GDM1 (cell line): ENCODE measurements around the gene ARHGAP24.

Experiments used
- DNase-seq: peaks from one replicate; lab custom pipeline; 2025; lab: John Stamatoyannopoulos, UW

The ARHGAP24 gene

DNA sequence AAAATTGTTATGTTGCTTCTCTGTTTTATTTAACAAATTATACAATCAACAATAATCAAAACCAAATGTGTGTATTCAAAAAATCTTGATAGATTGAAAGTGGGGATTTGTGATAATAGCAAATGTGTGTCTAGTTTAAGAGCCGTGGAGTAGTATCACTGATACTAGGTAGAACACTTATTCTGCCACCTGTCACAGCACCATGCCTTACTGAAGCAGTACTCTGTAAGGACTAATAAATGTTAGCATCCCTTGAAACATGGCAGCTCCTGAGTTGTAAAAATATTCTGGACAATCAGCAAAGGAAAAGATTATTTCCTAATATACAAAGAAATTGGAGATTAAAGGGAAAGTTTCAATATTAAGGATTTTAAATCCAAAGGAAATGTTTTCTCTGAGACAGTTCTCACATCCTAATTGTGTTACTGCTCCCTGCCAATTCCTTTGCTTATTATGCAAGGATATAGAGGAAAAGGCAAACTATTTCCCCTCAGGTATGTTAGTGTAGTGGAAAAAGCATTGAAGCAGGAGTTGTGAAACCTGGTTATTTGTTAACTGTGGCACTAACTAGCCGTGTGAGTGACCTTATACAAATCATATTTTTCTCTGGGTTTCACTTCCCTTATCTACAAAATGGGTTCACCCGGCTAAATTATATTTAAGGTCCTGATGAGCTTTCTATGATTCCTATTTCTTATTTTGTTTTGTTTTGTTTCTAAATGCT is 303.1 kb downstream of the ARHGAP24 start:
- DNase-seq = no peak

DNA sequence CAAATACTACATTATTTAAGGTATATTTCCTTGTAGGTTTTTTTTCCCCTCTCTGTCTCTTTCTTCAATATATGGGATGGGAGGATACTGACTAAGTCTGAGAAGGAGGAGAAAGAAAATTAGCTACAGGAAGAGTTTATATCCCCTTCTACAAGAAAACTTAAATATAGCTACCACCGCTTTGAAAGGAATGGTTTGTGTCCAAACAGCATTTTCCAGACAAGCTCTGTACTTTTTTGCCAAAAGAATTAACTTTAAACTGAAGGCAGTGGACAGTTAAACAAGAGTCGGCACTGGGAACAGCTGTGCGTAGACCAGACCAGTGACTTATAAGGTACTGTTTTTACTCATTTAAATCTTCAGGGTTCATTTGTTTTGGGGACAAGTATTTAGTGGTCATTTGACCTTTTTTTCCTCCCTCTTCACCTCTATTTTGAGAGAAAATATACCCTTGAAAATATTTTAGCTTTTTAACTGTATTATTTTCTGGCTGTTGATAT is 303.7 kb downstream of the ARHGAP24 start:
- no peak for DNase-seq

DNA sequence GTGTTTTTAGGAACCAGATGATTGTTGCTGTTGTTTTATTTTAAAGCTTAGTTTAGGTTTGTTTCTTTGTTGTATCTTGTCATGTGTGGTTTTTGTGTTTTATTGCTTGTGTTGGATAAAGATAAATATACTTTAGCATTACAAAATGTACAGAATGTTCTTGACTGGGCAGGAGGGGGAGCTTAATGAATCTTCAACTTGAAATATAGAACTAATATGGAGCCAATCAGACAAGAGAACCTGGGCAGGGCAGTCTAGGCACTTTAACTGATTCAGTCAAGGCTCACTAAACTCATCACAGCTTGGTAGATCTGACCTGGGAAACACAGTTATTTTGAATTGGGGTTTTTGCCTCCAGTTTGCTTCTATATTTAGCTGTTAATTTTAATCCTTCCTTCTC is 304.2 kb downstream of the ARHGAP24 start:
- DNase-seq = no peak

DNA sequence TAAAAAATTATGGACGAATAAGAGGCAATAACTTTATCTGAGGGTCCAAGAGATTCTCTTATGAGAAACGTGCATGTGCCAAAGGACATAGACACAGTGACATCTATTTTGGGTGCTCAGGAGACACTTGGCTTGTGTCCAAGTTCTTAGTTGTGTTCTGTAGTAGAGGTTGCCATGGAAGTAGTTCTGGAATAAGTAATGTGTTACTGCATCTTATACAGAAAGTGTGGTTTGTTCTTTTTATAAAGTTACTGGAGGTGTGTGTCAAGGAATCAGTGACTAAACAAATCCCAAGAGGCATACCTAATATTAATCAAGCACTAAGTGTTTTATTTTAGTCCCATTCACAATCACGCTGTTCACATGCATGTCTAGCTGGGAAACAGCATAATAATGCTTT is 305.7 kb downstream of the ARHGAP24 start:
- no peak for DNase-seq

DNA sequence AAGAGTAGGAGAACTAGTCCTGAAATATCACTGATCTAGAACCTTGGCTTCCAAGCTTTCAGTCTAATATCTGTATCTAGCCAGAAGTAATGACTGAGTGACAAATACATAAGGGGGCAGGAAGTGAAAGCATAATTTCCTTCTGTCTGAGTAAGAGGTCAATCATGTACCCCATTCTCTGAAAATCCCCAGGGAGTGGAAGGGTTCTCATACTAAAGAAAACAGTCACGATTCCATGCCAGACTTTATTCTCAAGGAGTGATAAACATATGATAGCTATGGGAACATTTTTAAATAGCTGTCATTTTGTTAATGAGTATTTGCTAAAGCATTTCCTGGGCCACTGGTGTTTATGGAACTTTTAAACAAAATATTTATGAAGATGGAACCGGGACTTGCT is 308.5 kb downstream of the ARHGAP24 start:
- DNase-seq = no peak

DNA sequence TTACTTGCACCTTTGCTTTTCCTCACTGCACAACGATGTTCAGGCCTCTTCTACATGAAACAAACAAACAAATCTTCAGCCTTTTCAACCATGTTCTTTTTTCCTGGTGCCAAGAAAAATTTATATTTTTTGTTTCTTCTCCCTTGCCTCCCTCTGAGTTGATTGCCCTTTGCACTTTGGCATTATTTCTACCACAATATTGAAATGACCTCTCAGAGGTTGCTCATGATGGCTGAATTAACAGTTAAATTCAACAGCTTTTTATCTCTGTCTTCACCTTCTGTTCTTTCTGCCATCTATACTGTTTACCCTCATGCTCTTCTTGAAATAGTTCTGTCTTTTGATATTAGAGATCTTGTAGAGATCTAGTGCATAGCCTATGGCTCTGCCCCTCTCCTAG is 308.9 kb downstream of the ARHGAP24 start:
- no peak for DNase-seq

DNA sequence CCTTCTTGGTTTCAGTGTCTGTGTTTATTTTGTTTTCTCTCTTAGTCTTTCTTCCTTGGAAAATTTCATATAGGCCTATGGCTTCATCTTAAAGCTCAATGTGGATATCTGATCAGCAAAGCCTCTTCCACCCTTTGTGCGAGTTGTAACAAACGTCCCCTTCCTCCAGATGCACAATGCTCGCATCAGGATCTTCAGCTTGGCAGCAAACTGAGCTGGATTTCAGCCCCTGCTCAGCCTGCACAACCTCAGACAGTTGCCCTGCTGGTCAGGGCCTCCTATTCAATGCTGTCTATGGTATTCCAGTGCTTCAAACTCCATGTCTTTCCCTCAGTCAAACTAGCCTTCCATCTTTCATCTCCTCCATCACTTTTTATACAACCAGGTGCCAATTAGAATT is 309.4 kb downstream of the ARHGAP24 start:
- no peak for DNase-seq

DNA sequence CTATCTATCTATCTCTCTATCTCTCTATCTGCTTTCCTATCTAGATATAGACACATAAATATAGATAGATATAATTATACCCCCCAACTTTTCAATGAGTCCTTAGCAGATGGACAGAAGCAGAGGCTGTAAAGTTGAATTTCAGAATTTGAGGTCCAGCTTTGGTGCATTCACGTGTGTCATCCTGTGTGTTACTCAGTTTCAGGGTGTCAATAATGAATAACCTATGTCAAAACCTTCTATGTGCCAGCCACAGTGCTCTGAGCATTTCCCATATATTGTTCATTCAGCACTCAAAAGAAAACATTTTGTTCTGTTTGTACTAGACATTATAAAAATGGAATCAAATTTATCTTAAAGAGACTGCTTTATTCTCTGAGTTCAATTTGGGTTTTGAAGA is 310.0 kb downstream of the ARHGAP24 start:
- DNase-seq = no peak

DNA sequence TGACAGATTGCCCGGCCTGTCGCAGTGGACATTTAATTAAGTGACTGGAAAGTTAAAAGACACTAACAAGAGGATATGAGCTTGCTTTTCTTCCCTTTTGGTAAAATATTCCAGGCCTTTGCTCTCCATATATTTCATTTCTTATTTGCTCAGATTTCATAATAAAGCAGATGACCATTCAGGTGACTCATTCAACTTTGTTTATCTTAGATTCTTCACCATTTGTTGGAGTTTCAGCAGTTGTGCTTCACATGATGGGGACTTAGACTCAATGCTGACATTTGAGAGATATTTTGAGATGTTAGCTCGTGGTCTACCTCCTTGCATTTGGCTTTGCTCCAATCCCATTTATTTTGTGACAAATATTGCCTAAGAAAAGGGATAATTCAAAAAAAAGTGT is 312.2 kb downstream of the ARHGAP24 start:
- no peak for DNase-seq

DNA sequence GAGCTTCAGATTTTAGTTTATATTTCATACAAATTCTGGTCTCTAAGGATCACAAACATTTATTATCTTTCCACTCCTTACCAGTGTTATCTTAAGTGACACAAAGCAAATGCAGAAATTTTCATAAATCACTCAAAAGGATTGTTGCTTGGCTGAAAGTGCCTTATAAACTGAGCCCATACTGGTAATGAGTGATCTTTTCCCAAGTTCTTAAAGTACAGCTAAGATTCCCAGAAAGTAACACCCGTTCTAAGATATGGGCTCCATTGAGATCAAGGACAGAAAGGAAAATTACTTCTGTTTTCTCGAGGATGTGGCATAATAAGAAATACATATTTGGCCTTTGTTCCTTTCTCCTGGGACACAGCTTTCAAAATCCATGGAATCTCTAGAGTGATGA is 313.7 kb downstream of the ARHGAP24 start:
- no peak for DNase-seq

DNA sequence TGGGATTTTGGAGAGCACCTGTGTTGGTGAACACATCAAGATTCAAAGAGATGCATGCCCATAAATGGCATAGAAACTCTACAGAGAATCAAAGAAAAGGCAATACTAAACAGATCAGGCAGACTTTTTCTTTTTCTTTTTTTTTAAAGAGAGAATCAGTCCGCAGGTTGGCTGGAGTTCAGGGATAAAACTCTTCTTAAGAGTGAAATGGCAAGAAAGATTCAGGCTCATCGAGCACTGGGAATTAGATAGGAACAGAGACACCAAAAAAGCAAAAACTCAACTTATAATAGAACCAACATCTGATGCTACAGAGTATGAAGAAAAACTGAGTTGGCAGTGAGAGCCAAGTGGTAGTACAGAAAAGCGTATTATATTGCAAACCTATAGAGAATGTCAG is 314.3 kb downstream of the ARHGAP24 start:
- no peak for DNase-seq

DNA sequence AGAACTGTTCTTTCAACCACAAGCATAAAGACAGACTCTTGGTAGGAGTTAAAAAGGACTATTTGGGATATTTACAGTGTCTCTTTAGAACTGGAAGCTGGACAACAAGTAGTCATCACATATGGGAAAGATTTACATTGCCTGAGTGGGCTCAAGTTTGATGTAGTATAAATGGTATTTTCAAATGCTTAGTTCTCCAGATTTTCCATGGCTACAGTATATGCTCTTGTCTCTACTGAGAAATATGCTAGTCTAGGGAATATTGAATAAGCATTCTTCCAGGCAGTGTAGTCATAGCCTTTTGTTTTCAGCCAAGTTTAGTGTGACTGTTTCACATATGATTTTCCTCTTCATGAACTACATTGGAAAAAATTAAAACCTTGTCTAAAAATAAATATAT is 315.6 kb downstream of the ARHGAP24 start:
- DNase-seq = no peak

DNA sequence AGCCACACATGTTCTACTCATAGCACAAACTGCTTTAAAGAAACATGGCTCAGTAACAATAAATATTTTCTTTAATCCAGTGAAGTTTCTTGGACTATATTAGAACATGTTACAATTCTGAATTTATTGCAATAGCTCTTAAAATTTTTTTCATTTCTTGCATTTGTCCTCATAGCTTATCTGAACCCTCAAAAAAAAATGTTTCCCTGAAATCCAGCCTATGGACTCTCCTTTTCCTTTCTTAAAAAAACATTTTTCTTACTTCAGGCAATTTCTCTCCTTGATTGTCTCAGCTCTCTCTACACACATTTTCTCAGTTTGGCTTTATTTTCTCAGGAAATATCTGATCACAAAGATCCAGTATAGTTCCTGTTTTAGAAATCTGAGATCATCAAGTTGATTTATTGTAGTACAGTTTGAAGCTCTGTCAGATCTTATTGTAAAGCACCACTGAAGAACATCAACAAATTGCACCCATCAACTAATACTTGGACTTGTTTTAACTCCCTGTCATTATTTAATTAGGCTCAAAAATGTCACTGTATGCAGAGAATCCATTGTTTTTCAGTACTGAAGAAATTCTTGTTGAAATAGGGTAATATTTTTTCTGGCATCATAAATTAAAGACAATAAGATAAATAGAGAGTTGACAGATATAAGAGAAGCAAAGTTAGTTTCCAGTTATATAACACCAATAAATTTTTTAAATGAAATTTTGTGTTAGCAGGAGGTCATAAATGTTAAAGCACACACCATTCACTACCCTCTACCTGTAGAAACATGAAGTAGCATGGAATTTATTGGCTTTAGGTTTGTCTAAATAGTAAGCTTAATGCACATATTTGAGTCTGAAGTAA is 317.7 kb downstream of the ARHGAP24 start:
- DNase-seq = no peak

DNA sequence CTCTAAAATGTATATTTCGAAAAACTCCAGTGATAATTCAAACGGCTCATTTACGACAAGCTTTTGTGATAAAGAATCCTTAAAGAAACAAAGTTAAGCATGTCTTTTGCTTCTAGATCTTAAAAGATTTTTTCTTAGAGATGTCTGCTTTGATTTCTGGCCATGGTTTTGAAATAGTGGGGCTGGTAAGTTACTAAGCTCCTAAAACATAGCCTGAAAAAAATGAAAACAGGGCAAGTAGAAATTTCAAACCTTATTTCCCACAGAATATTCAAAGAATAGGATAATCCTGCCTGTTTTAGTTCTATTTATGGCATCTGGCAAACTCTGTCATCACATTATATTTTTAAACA is 318.3 kb downstream of the ARHGAP24 start:
- no peak for DNase-seq

DNA sequence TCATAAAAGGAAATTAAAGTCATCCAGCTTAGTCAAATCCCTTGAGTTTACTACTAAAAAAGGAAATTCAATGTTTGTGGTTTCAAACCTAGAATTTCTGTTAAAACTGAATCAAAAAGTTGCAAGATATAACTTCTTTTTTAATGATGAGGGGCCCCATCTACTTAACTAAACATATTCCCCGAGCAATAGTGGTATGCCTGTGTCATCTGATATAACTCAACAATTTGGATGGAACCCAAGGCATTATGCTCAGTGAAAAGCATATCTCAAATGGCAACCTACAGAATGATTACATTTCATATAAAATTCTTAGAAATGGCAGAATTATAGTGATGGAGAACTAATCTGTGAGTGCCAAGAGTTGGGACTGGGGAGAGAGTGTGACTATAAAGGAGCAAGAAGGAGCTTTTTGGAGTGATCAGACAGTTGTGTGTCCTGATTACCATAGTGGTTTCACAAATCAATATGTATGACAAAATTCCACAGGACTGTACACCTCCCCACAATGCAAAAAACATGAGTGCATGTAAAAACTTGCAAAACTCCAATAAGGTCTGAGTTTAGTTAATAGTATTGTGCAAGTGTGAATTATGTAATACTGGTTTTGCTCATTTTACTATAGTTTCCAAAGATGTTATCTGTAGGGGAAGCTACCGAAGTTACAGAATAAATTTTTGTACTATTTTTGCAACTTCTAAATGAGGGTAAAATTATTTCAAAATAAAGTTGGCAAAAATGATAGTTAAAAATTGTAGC is 323.2 kb downstream of the ARHGAP24 start:
- no peak for DNase-seq

DNA sequence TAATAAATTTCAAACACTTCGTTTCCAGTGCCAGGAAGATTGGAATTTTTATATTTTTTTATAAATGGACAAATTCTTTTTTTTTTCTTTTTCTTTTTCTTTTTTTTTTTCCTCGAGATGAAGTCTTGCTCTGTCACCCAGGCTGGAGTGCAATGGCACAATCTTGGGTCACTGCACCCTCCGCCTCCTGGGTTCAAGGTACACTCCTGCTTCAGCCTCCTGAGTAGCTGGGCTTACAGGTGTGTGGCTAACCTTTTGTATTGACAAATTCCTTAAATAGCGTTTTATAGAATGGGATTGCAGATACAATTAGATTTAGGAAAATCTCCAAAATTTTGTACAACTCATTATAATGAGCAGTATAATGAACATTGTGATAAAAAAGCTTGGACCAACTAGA is 328.9 kb downstream of the ARHGAP24 start:
- no peak for DNase-seq

DNA sequence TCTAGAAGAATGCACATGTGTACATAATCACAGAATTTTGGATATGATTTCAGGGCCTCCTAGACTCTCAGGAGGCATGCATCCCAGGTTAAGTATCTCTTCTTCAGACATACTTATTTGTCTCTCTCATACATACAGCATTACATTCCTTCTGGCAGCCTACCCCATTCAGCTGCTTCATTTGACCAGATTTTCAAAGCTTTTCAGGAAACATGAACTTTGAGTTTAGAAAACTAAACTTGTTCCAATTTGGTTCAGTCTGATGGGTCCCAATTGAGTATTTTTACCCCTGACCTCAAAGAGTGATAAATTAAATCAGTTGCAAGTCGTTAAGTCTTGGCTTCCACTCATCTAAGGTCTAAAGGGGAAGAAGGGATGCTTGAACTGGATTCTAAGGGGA is 330.9 kb downstream of the ARHGAP24 start:
- no peak for DNase-seq

DNA sequence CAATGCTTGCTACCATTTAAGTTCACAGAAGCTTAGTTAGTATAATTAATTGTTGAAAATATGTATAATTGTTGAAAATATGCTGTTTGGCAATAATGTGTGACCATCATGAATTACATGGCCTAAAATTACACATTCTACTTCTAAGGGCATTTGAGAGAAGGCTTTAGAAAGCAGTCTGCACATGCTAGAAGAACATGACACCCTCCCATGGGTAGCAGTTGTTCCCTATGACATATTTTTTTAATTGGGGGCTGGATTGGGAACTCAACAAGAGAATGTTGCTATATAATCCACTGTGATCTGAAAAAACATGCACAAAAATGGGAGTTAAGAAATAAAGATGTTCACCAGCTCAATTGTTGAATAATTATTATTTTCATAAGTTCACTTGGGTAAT is 331.4 kb downstream of the ARHGAP24 start:
- no peak for DNase-seq

DNA sequence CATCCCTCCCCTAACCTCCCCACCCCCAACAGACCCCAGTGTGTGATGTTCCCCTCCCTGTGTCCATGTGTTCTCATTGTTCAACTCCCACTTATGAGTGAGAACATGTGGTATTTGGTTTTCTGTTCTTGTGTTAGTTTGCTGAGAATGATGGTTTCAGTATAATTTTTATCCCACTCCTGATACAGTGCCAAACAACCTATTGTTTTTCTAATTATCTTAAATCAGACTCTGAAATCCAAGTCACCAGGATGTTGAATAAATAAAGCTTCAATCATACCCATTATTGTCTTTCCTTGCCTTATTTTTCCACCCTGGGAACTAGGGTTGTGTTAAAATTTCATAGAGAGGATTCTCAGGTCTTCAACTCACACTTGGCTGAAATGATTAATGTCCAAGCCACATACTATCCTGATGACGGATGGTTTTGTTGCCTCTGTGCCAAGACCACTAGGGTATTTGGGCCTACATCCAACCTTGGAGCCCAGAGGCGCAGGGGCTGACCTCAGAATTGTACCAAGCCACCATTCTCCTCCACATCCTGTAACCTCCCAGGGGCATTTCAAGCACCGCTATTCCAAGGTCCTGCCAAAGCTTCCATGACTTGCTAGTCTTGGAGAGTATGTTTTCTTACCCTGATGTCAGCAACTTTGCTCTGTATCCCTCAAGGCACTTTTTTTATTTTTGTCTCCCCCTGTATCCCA is 332.4 kb downstream of the ARHGAP24 start:
- DNase-seq = no peak

DNA sequence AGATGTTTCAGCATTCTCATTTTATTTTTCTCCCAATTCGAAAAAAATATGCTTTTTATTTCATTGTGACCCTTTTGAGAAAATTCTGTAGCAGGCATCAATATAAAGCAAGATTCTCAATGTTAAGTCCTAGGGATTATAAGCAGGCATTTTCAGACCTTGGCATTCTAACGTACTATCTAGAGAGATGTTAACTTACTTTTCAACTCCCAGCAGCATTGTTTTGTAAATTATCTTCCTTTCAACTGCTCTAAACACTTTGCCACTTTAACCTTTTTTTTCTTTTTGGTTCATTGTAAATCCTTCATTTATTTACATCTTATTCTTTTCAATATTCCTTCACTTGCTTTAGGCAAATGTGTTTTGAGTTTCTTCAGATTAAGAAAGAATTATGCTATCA is 333.2 kb downstream of the ARHGAP24 start:
- DNase-seq = no peak

DNA sequence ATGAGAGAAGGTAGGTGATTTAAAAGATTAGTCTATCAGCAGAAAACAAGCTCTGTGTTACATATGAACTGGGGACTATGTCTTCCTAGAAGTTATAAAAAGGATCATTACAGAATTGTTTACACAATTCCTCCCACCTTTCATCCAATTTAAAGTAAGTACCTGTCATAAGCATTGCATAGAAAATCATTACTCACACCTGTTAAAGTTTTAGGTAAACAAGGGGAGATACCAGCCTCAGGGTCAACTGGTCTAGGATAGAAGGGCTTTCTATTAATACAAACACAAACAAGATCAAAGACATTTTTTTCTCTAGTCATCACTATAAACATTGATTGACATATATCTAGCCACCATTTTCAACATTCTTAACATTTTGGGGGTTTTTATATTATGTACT is 333.9 kb downstream of the ARHGAP24 start:
- DNase-seq = no peak

DNA sequence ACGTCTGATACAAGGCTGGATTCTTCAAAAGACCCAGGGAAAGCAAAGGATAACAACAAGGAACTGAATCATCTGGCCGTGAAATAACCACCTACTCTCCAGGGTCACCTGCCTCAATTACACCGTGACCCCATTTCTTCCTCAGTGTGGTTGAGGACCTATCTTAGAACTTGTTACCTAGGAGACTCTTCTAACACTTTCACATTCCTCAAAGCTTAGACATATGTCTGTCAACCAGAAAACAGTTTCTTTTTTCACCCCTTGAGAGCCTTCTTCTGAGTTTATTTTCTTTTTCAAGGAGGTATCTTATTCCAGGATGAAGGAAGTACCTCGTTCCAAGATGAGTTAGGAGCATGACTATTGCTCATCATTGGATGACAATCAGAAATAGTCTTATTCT is 337.8 kb downstream of the ARHGAP24 start:
- no peak for DNase-seq
